SKM-1 treated with dmso at 0.1 percent for 144 hours (cell line): ENCODE data around the gene TMEM82.

Source experiments
- DNase-seq: peaks from one replicate; lab custom pipeline; 2025; ENCODE audit not compliant: unreplicated experiment; lab: John Stamatoyannopoulos, UW

TMEM82 gene

DNA sequence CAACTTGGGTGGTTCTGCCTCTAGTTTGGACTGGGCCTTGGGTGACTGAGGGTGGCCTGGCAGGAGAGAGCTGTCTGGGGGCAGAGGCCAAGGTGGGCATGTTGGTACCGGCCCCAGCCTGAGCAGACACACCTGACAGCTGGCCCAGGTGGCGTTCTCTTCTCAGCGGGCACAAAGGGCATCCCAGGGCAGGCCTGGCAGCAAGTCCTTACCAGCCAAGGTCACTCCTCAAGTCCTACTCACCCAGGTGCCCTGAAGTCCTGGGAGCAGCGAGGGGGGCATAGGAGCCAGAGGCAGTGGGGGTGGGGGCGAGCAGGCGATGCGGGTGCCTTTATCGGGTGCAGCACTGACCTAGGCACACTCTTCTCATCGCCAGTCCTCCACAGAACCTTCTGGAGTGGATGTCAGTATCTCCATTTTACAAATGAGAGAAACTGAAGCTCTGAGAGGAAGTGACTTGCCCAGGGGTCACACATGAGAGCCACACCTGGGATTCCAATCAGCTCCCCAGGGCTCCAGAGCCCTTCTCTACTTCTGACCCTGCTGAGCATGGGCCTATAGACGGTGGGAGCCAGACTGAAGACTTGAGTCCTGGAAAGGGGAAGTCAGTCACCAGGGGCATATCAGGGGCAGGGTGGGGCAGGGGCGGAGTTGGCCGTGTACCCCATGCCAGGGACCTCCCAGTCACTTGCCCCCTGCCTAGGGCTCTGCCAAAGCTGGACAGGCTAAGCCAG, 6.8 kb upstream of the TMEM82 start:
- no peak for DNase-seq

DNA sequence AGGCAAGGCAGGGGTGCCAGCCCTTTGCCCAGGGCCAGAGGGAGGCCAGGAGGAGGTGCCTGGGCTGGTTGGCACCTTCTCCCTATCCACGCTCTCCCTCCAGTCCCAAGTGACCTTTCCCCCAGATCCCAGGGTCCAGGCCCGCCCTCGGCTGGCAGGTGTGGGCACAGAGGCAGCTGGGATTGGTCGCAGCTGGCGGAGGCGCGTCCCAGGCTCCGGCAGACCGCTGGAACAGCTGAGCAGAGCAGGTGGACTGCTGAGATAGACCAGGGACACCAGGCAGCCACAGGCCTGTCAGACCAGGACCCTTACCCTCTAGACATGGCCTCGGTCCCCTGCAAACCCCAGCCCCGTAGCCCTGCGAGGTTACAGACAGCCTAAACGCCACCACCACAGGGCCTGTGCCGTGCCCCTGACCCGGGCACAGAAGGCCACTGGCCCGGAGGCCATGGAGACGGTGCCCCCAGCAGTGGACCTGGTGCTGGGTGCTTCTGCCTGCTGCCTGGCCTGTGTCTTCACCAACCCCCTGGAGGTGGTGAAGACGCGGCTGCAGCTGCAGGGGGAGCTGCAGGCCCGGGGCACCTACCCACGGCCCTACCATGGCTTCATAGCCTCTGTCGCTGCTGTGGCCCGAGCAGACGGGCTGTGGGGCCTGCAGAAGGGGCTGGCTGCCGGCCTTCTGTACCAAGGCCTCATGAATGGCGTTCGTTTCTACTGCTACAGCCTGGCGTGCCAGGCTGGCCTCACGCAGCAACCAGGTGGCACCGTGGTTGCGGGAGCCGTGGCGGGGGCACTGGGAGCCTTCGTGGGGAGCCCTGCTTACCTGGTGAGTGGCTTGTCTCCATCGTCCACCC, 6.0 kb upstream of the TMEM82 start, which contains the start of gene SLC25A34:
TSS of gene SLC25A34 (plus strand) at position 221 of the 854 bp plus-strand sequence. CDS start at position 449, 228 bp downstream.
- DNase-seq: no peak

DNA sequence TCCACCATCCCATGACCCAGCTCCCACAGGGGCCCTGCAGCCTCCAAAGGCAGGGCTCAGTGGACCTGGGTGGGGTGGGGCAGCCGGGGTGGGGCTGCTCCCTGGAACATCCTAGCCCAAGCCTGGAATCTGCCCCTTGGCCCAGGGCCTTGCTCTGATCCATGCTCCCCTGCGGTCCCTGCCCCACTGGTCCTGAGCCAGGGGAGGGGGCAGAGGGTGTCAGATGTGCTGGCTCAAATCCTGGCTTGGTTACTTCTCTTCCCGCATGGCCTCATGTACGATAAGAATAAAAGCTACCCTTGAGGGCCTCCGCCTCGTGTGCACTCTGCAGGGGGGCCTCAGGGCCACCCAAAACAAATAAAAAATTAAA, 5.4 kb upstream of the TMEM82 start:
- no peak for DNase-seq

DNA sequence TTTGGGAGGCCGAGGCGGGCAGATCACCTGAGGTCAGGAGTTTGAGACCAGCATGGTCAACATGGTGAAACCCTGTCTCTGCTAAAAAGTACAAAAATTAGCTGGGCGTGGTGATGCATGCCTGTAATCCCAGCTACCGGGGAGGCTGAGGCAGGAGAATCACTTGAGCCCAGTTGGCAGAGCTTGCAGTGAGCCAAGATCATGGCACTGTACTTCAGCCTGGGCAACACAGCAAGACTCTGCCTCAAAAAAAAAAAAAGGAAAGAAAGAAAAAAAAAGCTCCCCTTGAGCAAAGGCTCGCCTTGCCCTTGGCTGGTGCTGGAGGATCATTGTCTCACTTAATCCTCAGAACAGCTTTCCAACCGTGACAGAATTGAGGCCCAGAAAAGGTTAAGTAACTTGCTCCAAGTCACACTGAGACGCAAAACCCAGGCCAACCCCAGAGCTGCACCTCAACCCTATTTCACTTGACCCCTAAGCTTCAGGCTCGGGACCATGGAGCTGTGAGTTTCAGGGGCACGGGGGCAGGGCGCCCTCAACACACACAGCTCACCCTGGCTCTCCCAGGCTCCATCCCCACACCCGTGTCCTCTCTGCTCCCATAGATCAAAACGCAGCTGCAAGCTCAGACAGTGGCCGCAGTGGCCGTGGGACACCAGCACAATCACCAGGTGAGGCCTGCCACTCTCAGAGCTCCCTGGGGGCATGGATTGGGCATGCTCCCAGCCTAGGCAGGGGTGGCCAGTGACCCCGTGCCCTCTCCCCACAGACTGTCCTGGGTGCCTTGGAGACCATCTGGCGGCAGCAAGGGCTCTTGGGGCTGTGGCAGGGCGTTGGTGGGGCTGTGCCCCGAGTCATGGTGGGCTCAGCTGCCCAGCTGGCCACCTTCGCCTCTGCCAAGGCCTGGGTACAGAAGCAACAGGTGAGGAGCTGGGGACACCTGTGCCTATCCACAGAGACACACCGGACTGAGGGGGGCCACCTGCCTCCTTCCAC, 4.7 kb upstream of the TMEM82 start:
- no peak for DNase-seq

- no peak for DNase-seq
Observed at GRCh38 chr1:15738416-15739113, 3.7 kb upstream of the TMEM82 start.

DNA sequence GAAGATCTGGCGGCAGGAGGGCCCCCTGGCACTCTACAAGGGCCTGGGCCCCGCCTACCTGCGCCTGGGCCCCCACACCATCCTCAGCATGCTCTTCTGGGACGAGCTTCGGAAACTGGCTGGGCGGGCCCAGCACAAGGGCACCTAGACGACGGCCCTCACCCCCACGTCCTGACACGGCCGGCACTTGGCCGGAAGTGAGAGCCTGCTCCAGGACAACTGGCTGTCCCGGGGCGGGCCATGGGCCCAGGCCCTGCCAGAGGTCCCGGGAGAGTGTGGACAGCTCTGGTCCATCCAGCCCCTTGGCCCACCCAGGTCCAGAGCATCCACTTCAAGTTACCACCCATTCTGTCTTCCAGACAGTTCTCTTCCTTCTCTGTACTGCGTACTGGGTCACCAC, 3.0 kb upstream of the TMEM82 start:
- DNase-seq: no peak

- DNase-seq: no peak
Observed at GRCh38 chr1:15739745-15740144, 2.6 kb upstream of the TMEM82 start.

- DNase-seq: peak; percentile 62
Observed at GRCh38 chr1:15740924-15741850, 1.1 kb upstream of the TMEM82 start.

GRCh38 chr1:15744122-15744679, 1.9 kb downstream of the TMEM82 start:
- DNase-seq: no peak

DNA sequence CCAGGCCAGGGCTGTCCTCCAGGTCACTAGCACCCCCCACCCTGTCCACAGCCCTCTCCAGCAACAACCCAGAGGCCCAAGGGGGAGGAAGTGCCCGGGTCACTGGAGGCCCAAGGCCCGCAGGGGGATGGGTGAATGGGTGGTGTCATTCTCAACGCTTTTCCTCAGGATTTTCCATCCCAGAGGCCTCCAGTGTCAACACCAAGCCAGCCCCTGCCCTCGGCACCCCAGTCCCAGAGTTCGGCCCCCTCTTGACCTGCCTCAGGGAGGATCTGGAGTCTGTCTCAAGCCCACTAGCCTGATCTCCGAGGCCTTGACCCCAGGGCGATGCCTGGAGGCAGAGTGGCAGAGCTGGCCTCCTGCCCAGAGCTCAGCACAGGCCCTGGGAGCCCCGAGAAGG, 5.1 kb downstream of the TMEM82 start:
- DNase-seq: no peak

GRCh38 chr1:15748264-15748663, 6.0 kb downstream of the TMEM82 start:
- no peak for DNase-seq

- no peak for DNase-seq
Observed at GRCh38 chr1:15748690-15749398, 6.5 kb downstream of the TMEM82 start.

DNA sequence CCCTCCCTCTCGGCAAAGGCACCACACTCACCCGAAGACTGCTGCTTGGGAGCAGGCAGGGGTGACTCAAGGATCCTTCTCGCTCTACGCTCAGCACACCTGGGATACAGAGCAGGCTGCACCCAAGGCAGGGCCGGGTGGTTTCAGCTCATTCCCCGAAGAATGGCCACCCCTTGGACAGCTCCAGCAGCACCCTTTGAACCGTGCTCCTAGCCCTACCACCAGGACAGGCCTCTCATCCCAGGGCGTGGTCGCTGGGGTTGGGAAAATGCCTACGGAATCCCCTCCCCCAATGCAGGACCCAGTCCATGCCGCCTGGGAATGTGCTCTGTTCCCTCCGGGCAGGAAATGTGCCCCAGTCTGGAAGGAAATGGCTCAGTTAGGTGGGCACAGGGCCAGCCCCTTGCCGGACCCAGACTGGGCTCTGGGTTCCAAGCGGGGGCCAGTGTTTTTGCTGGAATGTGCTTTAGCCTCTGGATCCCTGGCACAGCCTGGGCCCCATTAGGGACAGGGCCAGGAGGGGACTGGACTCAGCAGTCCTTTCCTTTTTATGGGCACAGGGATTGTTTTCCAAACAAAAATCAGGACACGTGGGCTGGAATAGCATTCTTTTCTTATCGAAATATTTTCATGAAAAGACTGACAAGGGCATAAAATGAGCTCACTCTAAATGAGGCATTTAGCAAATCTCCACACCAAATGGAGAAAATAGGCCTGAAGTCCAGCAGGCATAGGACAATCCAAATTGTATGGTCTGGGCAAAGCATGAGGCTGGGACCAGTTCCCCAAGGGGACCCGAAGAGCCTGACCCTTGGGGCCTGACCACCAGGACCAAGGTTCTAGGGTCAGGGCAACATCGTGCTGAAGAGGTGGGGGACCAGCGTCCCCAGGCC, 7.3 kb downstream of the TMEM82 start:
- DNase-seq: no peak

GRCh38 chr1:15750924-15751323, 8.6 kb downstream of the TMEM82 start:
- DNase-seq: no peak

GRCh38 chr1:15751717-15752116, 9.4 kb downstream of the TMEM82 start:
- no peak for DNase-seq

GRCh38 chr1:15753776-15754175, 11.5 kb downstream of the TMEM82 start:
- DNase-seq: no peak

DNA sequence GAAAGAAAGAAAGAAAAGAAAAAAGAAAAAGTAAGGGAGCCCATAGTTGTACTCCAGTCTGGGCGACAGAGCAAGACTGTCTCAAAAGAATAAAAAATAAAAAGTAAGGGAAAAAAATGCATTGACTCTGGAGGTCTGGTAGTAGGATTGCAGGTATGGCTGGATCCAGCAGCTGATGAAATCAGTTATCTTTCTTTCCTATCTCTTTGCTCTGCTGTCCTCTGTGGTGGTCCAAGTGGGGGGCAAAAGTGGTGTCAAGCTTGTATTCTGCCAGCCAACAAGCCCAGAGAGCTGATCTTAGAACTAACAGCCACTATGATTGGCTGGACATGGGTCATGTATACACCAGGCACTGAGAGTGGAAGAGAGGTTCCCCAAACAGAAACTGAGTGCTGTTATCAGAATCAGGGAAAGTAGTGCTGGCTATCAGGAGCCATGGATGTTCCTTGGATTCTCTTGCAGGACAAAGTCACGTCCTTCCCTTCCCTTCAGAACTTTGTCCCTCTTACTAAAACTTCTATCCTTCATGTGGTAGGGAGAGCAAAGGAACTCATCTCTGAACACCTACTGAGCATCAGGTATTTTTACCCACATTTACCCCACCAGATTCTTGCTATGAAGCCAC, 12.8 kb downstream of the TMEM82 start:
- DNase-seq: no peak
